ENCODE results near the gene PRSS16.
"Not testable (repeated sequence)": the region's sequence is repeated elsewhere in the genome, so short reads cannot be mapped to it uniquely, and the experiment has no call there.

Gene PRSS16

GRCh38 chr6:27260836-27261375 is 13.4 kb downstream of the PRSS16 start:
- TF ChIP-seq CTCF (IDR thresholded peaks at IDR 0.05; ENCODE audit: extremely low read depth, missing control alignments) = no peak

GRCh38 chr6:27263886-27264285 is 16.4 kb downstream of the PRSS16 start:
- TF ChIP-seq CTCF (IDR thresholded peaks at IDR 0.05; ENCODE audit: extremely low read depth, missing control alignments) = no peak
- DNase-seq (ENCODE audit: low spot score) = no peak

More at GRCh38 chr6:27260836-27261375, 13.4 kb downstream of the PRSS16 start:
- DNase-seq (ENCODE audit: low spot score) = no peak

GRCh38 chr6:27267003-27267402 is 19.5 kb downstream of the PRSS16 start:
- DNase-seq (ENCODE audit: low spot score) = not testable (repeated sequence)

- no peak for TF ChIP-seq CTCF (IDR thresholded peaks at IDR 0.05; ENCODE audit: extremely low read depth, missing control alignments)
These were observed 20.4 kb downstream of the PRSS16 start for GRCh38 chr6:27267857-27268434.

GRCh38 chr6:27268803-27269202 is 21.3 kb downstream of the PRSS16 start:
- TF ChIP-seq CTCF (IDR thresholded peaks at IDR 0.05; ENCODE audit: extremely low read depth, missing control alignments) = no peak

More at GRCh38 chr6:27267857-27268434, 20.4 kb downstream of the PRSS16 start:
- no peak for DNase-seq (ENCODE audit: low spot score)

GRCh38 chr6:27273783-27274182 is 26.3 kb downstream of the PRSS16 start:
- no peak for TF ChIP-seq CTCF (IDR thresholded peaks at IDR 0.05; ENCODE audit: extremely low read depth, missing control alignments)
- no peak for DNase-seq (ENCODE audit: low spot score)

More at GRCh38 chr6:27268803-27269202, 21.3 kb downstream of the PRSS16 start:
- DNase-seq (ENCODE audit: low spot score) = no peak

- DNase-seq (ENCODE audit: low spot score) = no peak
- TF ChIP-seq CTCF (IDR thresholded peaks at IDR 0.05; ENCODE audit: extremely low read depth, missing control alignments) = no peak
These were observed 27.8 kb downstream of the PRSS16 start for GRCh38 chr6:27275025-27275956.
